HG03457 (cell line): ENCODE results near the gene ARL14EP.

Experiments used
- ATAC-seq: cut with Tn5 transposase; IDR thresholded peaks from one replicate; pipeline ENCODE4 v1.9.1; 2021; ENCODE audit warnings: moderate number of reproducible peaks; ENCODE audit not compliant: unreplicated experiment

ARL14EP gene

GRCh38 chr11:30322826-30323710 lies at the start of gene ARL14EP:
Gene ARL14EP, plus strand, starts transcription at chr11:30323104. Its CDS starts 7,845 bp downstream, at chr11:30330949.
- ATAC-seq, result peak; percentile 98

GRCh38 chr11:30277176-30277575 lies 45.7 kb upstream of the ARL14EP start:
- ATAC-seq, result no peak

GRCh38 chr11:30279796-30280195 lies 43.1 kb upstream of the ARL14EP start:
- ATAC-seq, result no peak

- peak; percentile 26 for ATAC-seq
Observed at GRCh38 chr11:30281476-30282288, 41.2 kb upstream of the ARL14EP start.

GRCh38 chr11:30282289-30282631 lies 40.6 kb upstream of the ARL14EP start:
- peak; percentile 90 for ATAC-seq

- no peak for ATAC-seq
Observed at GRCh38 chr11:30284836-30285235, 38.1 kb upstream of the ARL14EP start.

GRCh38 chr11:30285416-30286121 lies 37.3 kb upstream of the ARL14EP start:
- ATAC-seq, result no peak

GRCh38 chr11:30291331-30291730 lies 31.6 kb upstream of the ARL14EP start:
- ATAC-seq, result no peak

GRCh38 chr11:30292545-30292944 lies 30.4 kb upstream of the ARL14EP start:
- ATAC-seq, result no peak

GRCh38 chr11:30295178-30295885 lies 27.6 kb upstream of the ARL14EP start:
- ATAC-seq, result no peak

GRCh38 chr11:30304620-30305019 lies 18.3 kb upstream of the ARL14EP start:
- ATAC-seq, result no peak

- peak; percentile 94 for ATAC-seq
Observed at GRCh38 chr11:30310623-30311022, 12.3 kb upstream of the ARL14EP start.

GRCh38 chr11:30311189-30311588 lies 11.7 kb upstream of the ARL14EP start:
- no peak for ATAC-seq

GRCh38 chr11:30312243-30312642 lies 10.7 kb upstream of the ARL14EP start:
- ATAC-seq, result no peak

GRCh38 chr11:30313580-30313979 lies 9.3 kb upstream of the ARL14EP start:
- no peak for ATAC-seq

GRCh38 chr11:30314625-30315024 lies 8.3 kb upstream of the ARL14EP start:
- no peak for ATAC-seq

GRCh38 chr11:30316237-30316636 lies 6.7 kb upstream of the ARL14EP start:
- ATAC-seq, result no peak

GRCh38 chr11:30317030-30317429 lies 5.9 kb upstream of the ARL14EP start:
- ATAC-seq, result no peak

GRCh38 chr11:30321321-30321720 lies 1.6 kb upstream of the ARL14EP start:
- ATAC-seq, result no peak

- ATAC-seq, result no peak
Observed at GRCh38 chr11:30322191-30322590, 713 bp upstream of the ARL14EP start.
